ENCODE measurements around the gene TMEM272.

TMEM272 gene

DNA sequence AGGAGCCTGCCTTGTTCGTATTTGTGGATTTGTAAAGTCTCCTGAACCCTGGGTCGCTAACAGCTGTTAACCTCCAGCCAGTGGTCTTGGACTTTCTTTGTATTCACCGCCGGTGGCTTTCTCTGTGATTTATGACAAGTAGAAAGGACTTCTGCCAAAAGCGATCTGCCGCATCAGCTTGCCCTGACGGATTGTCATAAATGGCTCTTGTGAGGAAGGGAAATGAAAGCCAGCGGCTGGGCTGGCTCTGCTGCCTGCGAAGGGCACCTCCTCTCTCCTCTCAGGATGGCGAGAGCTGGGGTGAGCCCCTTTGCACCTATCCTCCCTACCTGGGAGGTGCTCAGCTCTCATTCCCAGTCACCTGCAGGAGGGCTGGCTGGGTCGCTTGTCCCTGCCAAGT lies 66.6 kb downstream of the TMEM272 start:
- H3K14ac ChIP-seq (ENCODE audit: low read length): no peak overlapping the region
- H3K23ac ChIP-seq (ENCODE audit: low read depth, low read length, poor library complexity): no peak overlapping the region
- H2BK15ac ChIP-seq (ENCODE audit: low read length): no peak overlapping the region
- H2BK12ac ChIP-seq (ENCODE audit: low read length): no peak overlapping the region
- H3K4me1 ChIP-seq (ENCODE audit: control insufficient read depth in 2 of 2, insufficient read depth in 1 of 2, low read depth in 1 of 2, low read length in 2 of 2): peaks cover 0 to 8% of the 10 kb centered on the region in 2 donors
- no peak overlapping the region for H3K9ac ChIP-seq (ENCODE audit: low read depth, low read length, poor library complexity)
- H3K27me3 ChIP-seq (ENCODE audit: control insufficient read depth in 3 of 3, insufficient read depth in 3 of 3, low read depth in 1 of 3, low read length in 3 of 3): no peaks in the 10 kb centered on the region
- no peaks in the 10 kb centered on the region for H3K36me3 ChIP-seq (replicated peaks in 1 of 2; ENCODE audit: control insufficient read depth in 2 of 2, insufficient read depth in 2 of 2, low read length in 2 of 2)
- no CpG with 5 or more reads among the region's 11 CpGs for WGBS, 2 donors (ENCODE audit: extremely low coverage in 2 of 2, insufficient read length in 2 of 2, insufficient replicate concordance in 1 of 2)
- H3K4me3 ChIP-seq (ENCODE audit: low read length in 2 of 2): no peak overlapping the region
- no peak overlapping the region for H3K4me2 ChIP-seq (ENCODE audit: insufficient read depth, low read length, poor library complexity, severe bottlenecking)
- no peak overlapping the region for H3K27ac ChIP-seq (replicated peaks; ENCODE audit: low read length)
- H3K18ac ChIP-seq (ENCODE audit: low read length): peak overlapping the region; percentile 42
- H4K91ac ChIP-seq (ENCODE audit: low read depth, low read length, poor library complexity): no peak overlapping the region
- no peak overlapping the region for H2BK120ac ChIP-seq (ENCODE audit: low read depth, low read length)
- no peak for DNase-seq (ENCODE audit: low spot score)
- peak overlapping the region; percentile 9 for H2AFZ ChIP-seq (ENCODE audit: low read length)
- H3K4ac ChIP-seq (ENCODE audit: low read length): no peak overlapping the region
- H3K9me3 ChIP-seq (replicated peaks in 1 of 2; ENCODE audit: control insufficient read depth in 2 of 2, insufficient read depth in 1 of 2, low read depth in 1 of 2, low read length in 2 of 2): no peaks in the 10 kb centered on the region
- no peak overlapping the region for H4K8ac ChIP-seq (ENCODE audit: low read depth, low read length)
- no peak overlapping the region for H2AK5ac ChIP-seq (ENCODE audit: low read depth, low read length)
- no peak overlapping the region for H2BK5ac ChIP-seq (ENCODE audit: low read length)
- H3K79me1 ChIP-seq (ENCODE audit: low read depth, low read length): no peaks in the 10 kb centered on the region

GRCh38 chr13:51777921-51778320 lies 67.1 kb downstream of the TMEM272 start:
- no peaks in the 10 kb centered on the region for H3K9me3 ChIP-seq (replicated peaks in 1 of 2; ENCODE audit: control insufficient read depth in 2 of 2, insufficient read depth in 1 of 2, low read depth in 1 of 2, low read length in 2 of 2)
- DNase-seq (ENCODE audit: low spot score): no peak
- no peak overlapping the region for H3K4me3 ChIP-seq (ENCODE audit: low read length in 2 of 2)
- H3K27me3 ChIP-seq (ENCODE audit: control insufficient read depth in 3 of 3, insufficient read depth in 3 of 3, low read depth in 1 of 3, low read length in 3 of 3): no peaks in the 10 kb centered on the region
- H3K79me1 ChIP-seq (ENCODE audit: low read depth, low read length): no peaks in the 10 kb centered on the region
- H3K18ac ChIP-seq (ENCODE audit: low read length): no peak overlapping the region
- H2BK15ac ChIP-seq (ENCODE audit: low read length): no peak overlapping the region
- no CpG with 5 or more reads among the region's 9 CpGs for WGBS, 2 donors (ENCODE audit: extremely low coverage in 2 of 2, insufficient read length in 2 of 2, insufficient replicate concordance in 1 of 2)
- H3K9ac ChIP-seq (ENCODE audit: low read depth, low read length, poor library complexity): no peak overlapping the region
- H4K91ac ChIP-seq (ENCODE audit: low read depth, low read length, poor library complexity): no peak overlapping the region
- H3K4me1 ChIP-seq (ENCODE audit: control insufficient read depth in 2 of 2, insufficient read depth in 1 of 2, low read depth in 1 of 2, low read length in 2 of 2): peaks cover 0 to 8% of the 10 kb centered on the region in 2 donors
- H3K27ac ChIP-seq (replicated peaks; ENCODE audit: low read length): no peak overlapping the region
- H3K23ac ChIP-seq (ENCODE audit: low read depth, low read length, poor library complexity): no peak overlapping the region
- H2BK5ac ChIP-seq (ENCODE audit: low read length): no peak overlapping the region
- H2BK12ac ChIP-seq (ENCODE audit: low read length): no peak overlapping the region
- H3K4ac ChIP-seq (ENCODE audit: low read length): no peak overlapping the region
- no peak overlapping the region for H4K8ac ChIP-seq (ENCODE audit: low read depth, low read length)
- H3K36me3 ChIP-seq (replicated peaks in 1 of 2; ENCODE audit: control insufficient read depth in 2 of 2, insufficient read depth in 2 of 2, low read length in 2 of 2): no peaks in the 10 kb centered on the region
- H3K14ac ChIP-seq (ENCODE audit: low read length): no peak overlapping the region
- no peak overlapping the region for H2AK5ac ChIP-seq (ENCODE audit: low read depth, low read length)
- peak overlapping the region; percentile 9 for H2AFZ ChIP-seq (ENCODE audit: low read length)
- no peak overlapping the region for H3K4me2 ChIP-seq (ENCODE audit: insufficient read depth, low read length, poor library complexity, severe bottlenecking)
- no peak overlapping the region for H2BK120ac ChIP-seq (ENCODE audit: low read depth, low read length)

GRCh38 chr13:51776179-51776578 lies 68.8 kb downstream of the TMEM272 start:
- H3K4me2 ChIP-seq (ENCODE audit: insufficient read depth, low read length, poor library complexity, severe bottlenecking): no peak overlapping the region
- no peak for DNase-seq (ENCODE audit: low spot score)
- no peak overlapping the region for H2BK120ac ChIP-seq (ENCODE audit: low read depth, low read length)
- H3K18ac ChIP-seq (ENCODE audit: low read length): no peak overlapping the region
- H2BK15ac ChIP-seq (ENCODE audit: low read length): no peak overlapping the region
- H2AFZ ChIP-seq (ENCODE audit: low read length): no peak overlapping the region
- H2BK5ac ChIP-seq (ENCODE audit: low read length): no peak overlapping the region
- H2BK12ac ChIP-seq (ENCODE audit: low read length): no peak overlapping the region
- peaks cover 0 to 8% of the 10 kb centered on the region in 2 donors for H3K4me1 ChIP-seq (ENCODE audit: control insufficient read depth in 2 of 2, insufficient read depth in 1 of 2, low read depth in 1 of 2, low read length in 2 of 2)
- H3K9ac ChIP-seq (ENCODE audit: low read depth, low read length, poor library complexity): no peak overlapping the region
- H4K91ac ChIP-seq (ENCODE audit: low read depth, low read length, poor library complexity): no peak overlapping the region
- no peak overlapping the region for H3K4ac ChIP-seq (ENCODE audit: low read length)
- no CpG with 5 or more reads among the region's 7 CpGs for WGBS, 2 donors (ENCODE audit: extremely low coverage in 2 of 2, insufficient read length in 2 of 2, insufficient replicate concordance in 1 of 2)
- H2AK5ac ChIP-seq (ENCODE audit: low read depth, low read length): no peak overlapping the region
- H3K4me3 ChIP-seq (ENCODE audit: low read length in 2 of 2): no peak overlapping the region
- H3K36me3 ChIP-seq (replicated peaks in 1 of 2; ENCODE audit: control insufficient read depth in 2 of 2, insufficient read depth in 2 of 2, low read length in 2 of 2): no peaks in the 10 kb centered on the region
- no peak overlapping the region for H3K14ac ChIP-seq (ENCODE audit: low read length)
- H3K9me3 ChIP-seq (replicated peaks in 1 of 2; ENCODE audit: control insufficient read depth in 2 of 2, insufficient read depth in 1 of 2, low read depth in 1 of 2, low read length in 2 of 2): no peaks in the 10 kb centered on the region
- H3K79me1 ChIP-seq (ENCODE audit: low read depth, low read length): no peaks in the 10 kb centered on the region
- H3K27ac ChIP-seq (replicated peaks; ENCODE audit: low read length): no peak overlapping the region
- no peak overlapping the region for H4K8ac ChIP-seq (ENCODE audit: low read depth, low read length)
- H3K27me3 ChIP-seq (ENCODE audit: control insufficient read depth in 3 of 3, insufficient read depth in 3 of 3, low read depth in 1 of 3, low read length in 3 of 3): no peaks in the 10 kb centered on the region
- no peak overlapping the region for H3K23ac ChIP-seq (ENCODE audit: low read depth, low read length, poor library complexity)

- Histone ChIP-seq H3K4me2 (ENCODE audit: insufficient read depth, low read length, poor library complexity, severe bottlenecking) (no peak overlapping the region), H3K18ac (ENCODE audit: low read length) (no peak overlapping the region), H3K14ac (ENCODE audit: low read length) (no peak overlapping the region), H2BK15ac (ENCODE audit: low read length) (no peak overlapping the region), H2AFZ (ENCODE audit: low read length) (no peak overlapping the region), H3K27ac (replicated peaks; ENCODE audit: low read length) (no peak overlapping the region), H3K4ac (ENCODE audit: low read length) (no peak overlapping the region), H3K9ac (ENCODE audit: low read depth, low read length, poor library complexity) (no peak overlapping the region), H2BK12ac (ENCODE audit: low read length) (no peak overlapping the region), H3K9me3 (replicated peaks in 1 of 2; ENCODE audit: control insufficient read depth in 2 of 2, insufficient read depth in 1 of 2, low read depth in 1 of 2, low read length in 2 of 2) (no peaks in the 10 kb centered on the region), H3K79me1 (ENCODE audit: low read depth, low read length) (no peaks in the 10 kb centered on the region), H3K23ac (ENCODE audit: low read depth, low read length, poor library complexity) (no peak overlapping the region), H2BK5ac (ENCODE audit: low read length) (no peak overlapping the region), H3K4me1 (ENCODE audit: control insufficient read depth in 2 of 2, insufficient read depth in 1 of 2, low read depth in 1 of 2, low read length in 2 of 2) (peaks cover 0 to 8% of the 10 kb centered on the region in 2 donors), H3K4me3 (ENCODE audit: low read length in 2 of 2) (no peak overlapping the region), H4K91ac (ENCODE audit: low read depth, low read length, poor library complexity) (no peak overlapping the region), H4K8ac (ENCODE audit: low read depth, low read length) (no peak overlapping the region), H2BK120ac (ENCODE audit: low read depth, low read length) (no peak overlapping the region), H2AK5ac (ENCODE audit: low read depth, low read length) (no peak overlapping the region), H3K36me3 (replicated peaks in 1 of 2; ENCODE audit: control insufficient read depth in 2 of 2, insufficient read depth in 2 of 2, low read length in 2 of 2) (no peaks in the 10 kb centered on the region), H3K27me3 (ENCODE audit: control insufficient read depth in 3 of 3, insufficient read depth in 3 of 3, low read depth in 1 of 3, low read length in 3 of 3) (no peaks in the 10 kb centered on the region)
- no peak for DNase-seq (ENCODE audit: low spot score)
- no CpG with 5 or more reads among the region's 11 CpGs for WGBS, 2 donors (ENCODE audit: extremely low coverage in 2 of 2, insufficient read length in 2 of 2, insufficient replicate concordance in 1 of 2)
Observed at GRCh38 chr13:51773515-51773914, 71.5 kb downstream of the TMEM272 start.
